Stimulated activated naive CD8-positive, alpha-beta T cell treated with anti-CD3 and anti-CD28 coated beads, Interleukin-15, Interleukin-2, amounts not matched to agents 100 ng/mL and 50 ng/mL, for 24 hours (primary cell): ENCODE results near the gene ASB3.
"Not testable (repeated sequence)": the region's sequence is repeated elsewhere in the genome, so short reads cannot be mapped to it uniquely, and the experiment has no call there.

ENCODE experiments used
- H3K27ac Mint-ChIP-seq: one replicate; pipeline ENCODE4 v1.8.0; 2021; ENCODE audit warnings: mild to moderate bottlenecking, mixed read lengths
- H3K27me3 Mint-ChIP-seq: one replicate; pipeline ENCODE4 v1.8.0; 2021; ENCODE audit warnings: mixed read lengths
- H3K36me3 Mint-ChIP-seq: one replicate; pipeline ENCODE4 v1.8.0; 2021; ENCODE audit warnings: low read depth, mixed read lengths
- H3K4me1 Mint-ChIP-seq: one replicate; pipeline ENCODE4 v1.8.0; 2021; ENCODE audit warnings: low read depth, mixed read lengths
- H3K4me3 Mint-ChIP-seq: one replicate; pipeline ENCODE4 v1.8.0; 2021; ENCODE audit warnings: mild to moderate bottlenecking, mixed read lengths
- H3K9me3 Mint-ChIP-seq: one replicate; pipeline ENCODE4 v1.8.0; 2021; ENCODE audit warnings: mixed read lengths

The ASB3 gene

DNA sequence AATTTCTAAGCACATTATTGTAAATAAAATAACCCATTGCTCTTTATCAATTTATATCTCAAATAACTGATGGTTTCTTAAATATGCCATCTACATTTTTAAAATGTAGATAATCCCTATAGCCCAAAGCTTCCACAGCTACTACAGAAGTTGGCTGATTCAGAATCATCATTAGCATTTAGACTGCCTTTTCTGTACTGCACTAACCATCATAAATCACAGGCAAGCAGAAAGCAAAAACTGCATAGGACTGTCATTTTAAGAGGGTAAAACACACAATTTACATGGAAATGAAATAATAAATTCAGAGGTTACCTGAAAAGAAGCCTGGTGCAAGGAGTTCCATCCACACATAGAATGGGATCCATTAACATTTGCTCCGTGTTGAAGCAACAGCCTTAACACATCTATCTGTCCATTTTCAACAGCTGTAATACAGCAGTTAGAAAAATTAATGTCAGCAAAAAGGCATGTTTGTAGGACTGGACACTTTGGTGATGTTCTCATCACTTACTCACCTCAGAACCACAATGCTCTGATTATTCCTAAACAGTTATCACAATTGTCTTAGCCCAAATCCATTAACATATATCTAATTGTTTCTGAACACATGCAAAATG, 57.5 kb downstream of the ASB3 start:
- peaks cover 59% of the 10 kb centered on the region for H3K36me3 Mint-ChIP-seq
- no peaks in the 10 kb centered on the region for H3K27me3 Mint-ChIP-seq
- no peaks in the 10 kb centered on the region for H3K9me3 Mint-ChIP-seq
- no peak overlapping the region for H3K4me3 Mint-ChIP-seq
- peaks cover 13% of the 10 kb centered on the region for H3K4me1 Mint-ChIP-seq
- no peak overlapping the region for H3K27ac Mint-ChIP-seq

DNA sequence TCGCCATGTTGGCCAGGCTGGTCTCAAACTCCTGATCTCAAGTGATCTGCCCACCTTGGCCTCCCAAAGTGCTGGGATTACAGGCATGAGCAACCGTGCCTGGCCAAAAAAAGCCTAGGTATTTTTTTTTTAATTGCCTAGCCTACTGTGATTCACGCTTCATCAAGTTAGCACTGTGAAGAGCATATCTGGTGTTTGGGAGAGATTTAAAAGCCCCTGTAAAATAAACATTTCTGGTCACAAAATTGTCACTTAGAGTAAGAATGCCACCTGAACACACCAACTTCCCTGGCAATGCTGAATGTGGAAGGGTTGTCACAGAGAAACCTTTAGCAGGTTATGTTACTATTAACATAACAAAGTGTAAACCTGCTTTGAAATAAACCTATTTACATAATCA, 58.8 kb downstream of the ASB3 start:
- Mint-ChIP-seq H3K36me3 (peaks cover 55% of the 10 kb centered on the region), H3K4me1 (peaks cover 13% of the 10 kb centered on the region), H3K4me3 (no peak overlapping the region), H3K9me3 (no peaks in the 10 kb centered on the region), H3K27ac (no peak overlapping the region), H3K27me3 (no peaks in the 10 kb centered on the region)

DNA sequence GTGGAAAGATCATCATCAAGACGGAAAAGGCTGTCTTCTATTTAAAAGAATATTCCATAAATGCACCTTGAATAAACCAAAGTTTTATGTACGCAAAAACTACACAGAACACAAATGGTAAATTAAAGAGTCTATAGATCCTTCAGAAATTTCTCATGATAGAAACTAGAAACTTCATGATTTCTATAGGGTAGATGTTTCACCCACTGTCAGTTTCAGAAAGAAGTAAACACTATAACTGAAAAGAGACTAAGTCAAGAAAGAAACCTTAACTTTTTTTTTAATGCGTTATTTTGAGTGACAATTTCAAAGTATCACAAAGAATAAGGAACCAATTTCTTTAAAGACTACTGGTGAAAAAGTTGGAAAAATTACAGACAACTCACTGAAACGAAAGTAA, 61.1 kb downstream of the ASB3 start:
- H3K36me3 Mint-ChIP-seq: peaks cover 64% of the 10 kb centered on the region

DNA sequence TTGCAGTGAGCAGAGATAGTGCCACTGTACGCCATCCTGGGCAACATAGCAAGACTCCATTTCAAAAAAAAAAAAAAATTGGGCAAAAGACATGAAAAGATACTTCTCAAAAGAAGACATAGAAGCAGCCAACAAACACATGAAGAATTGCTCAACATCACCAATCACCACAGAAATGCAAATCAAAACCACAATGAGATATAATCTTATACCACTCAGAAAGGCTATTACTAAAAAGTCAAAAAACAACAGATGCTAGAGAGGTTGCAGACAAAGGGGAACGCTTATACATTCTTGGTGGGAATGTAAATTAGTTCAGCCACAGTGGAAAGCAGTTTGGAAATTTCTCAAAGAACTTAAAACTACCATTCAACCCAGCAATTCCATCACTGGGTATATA, 62.2 kb downstream of the ASB3 start:
- Mint-ChIP-seq H3K27ac (no peak overlapping the region), H3K4me3 (no peak overlapping the region), H3K4me1 (peaks cover 8% of the 10 kb centered on the region), H3K27me3 (no peaks in the 10 kb centered on the region), H3K9me3 (peaks cover 2% of the 10 kb centered on the region), H3K36me3 (peaks cover 63% of the 10 kb centered on the region)

More for the DNA sequence above, 61.1 kb downstream of the ASB3 start:
- no peak overlapping the region for H3K4me3 Mint-ChIP-seq
- no peaks in the 10 kb centered on the region for H3K27me3 Mint-ChIP-seq
- H3K27ac Mint-ChIP-seq: no peak overlapping the region
- peaks cover 10% of the 10 kb centered on the region for H3K4me1 Mint-ChIP-seq
- H3K9me3 Mint-ChIP-seq: no peaks in the 10 kb centered on the region

DNA sequence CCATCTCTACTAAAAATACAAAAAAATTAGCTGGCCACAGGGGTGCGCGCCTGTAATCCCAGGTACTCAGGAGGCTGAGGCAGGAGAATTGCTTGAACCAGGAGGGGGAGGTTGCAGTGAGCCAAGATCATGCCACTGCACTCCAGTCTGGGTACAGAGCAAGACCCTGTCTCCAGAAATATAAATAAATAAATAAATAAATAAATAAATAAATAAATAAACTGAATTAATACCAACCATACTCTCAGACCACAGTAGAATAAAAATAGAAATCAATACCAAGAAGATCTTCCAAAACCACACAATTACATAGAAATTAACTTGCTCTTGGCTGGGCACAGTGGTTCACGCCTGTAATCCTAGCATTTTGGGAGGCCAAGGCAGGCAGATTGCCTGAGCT, 65.8 kb downstream of the ASB3 start:
- H3K27me3 Mint-ChIP-seq, H3K4me3 Mint-ChIP-seq, H3K27ac Mint-ChIP-seq, H3K4me1 Mint-ChIP-seq: not testable (repeated sequence)
- Mint-ChIP-seq H3K36me3 (peaks cover 60% of the 10 kb centered on the region), H3K9me3 (peaks cover 12% of the 10 kb centered on the region)

DNA sequence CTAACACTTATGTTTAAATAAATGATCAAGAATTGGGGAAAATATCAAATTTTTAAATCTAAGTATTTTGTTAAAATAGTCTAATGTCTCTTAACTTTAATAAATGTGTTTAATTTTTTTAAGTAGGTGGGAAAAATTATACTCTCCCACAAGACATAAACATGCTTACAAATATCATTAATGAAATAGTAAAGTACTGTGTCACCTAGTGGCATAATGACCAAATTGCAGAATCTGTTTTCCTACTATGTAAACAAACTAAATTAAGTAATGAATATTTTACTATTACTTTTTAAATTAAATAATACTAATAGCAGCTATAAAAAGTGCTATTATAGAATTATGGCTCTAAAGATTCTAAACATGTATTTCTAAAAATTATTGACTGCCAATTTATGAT, 71.2 kb downstream of the ASB3 start:
- peaks cover 12% of the 10 kb centered on the region for H3K9me3 Mint-ChIP-seq
- peaks cover 57% of the 10 kb centered on the region for H3K36me3 Mint-ChIP-seq
- H3K4me3 Mint-ChIP-seq: no peak overlapping the region

DNA sequence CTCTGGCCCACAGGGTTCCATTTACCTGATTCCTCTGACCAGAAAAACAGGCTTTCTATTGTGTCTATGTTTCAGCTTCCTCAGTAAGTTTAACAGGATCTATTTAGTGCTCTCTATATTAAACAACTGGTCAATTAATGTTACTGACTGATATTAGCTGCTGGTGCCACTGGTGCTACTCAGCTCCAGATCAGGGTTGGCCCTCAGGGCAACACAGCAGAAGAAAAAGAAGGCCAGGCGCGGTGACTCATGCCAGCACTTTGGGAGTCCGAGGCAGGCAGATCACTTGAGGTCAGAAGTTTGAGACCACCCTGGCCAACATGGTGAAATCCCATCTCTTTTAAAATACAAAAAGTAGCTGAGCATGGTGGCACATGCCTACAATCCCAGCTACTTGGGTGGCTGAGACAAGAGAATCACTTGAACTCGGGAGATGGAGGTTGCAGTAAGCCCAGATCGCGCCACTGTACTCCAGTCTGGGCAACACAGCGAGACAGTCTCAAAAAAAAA, 75.4 kb downstream of the ASB3 start:
- H3K27me3 Mint-ChIP-seq: no peaks in the 10 kb centered on the region
- H3K4me3 Mint-ChIP-seq: no peak overlapping the region
- no peak overlapping the region for H3K27ac Mint-ChIP-seq
- no peaks in the 10 kb centered on the region for H3K4me1 Mint-ChIP-seq
- peaks cover 18% of the 10 kb centered on the region for H3K9me3 Mint-ChIP-seq
- peaks cover 73% of the 10 kb centered on the region for H3K36me3 Mint-ChIP-seq

More for the DNA sequence above, 71.2 kb downstream of the ASB3 start:
- H3K27ac Mint-ChIP-seq: no peak overlapping the region
- no peaks in the 10 kb centered on the region for H3K27me3 Mint-ChIP-seq
- no peaks in the 10 kb centered on the region for H3K4me1 Mint-ChIP-seq

DNA sequence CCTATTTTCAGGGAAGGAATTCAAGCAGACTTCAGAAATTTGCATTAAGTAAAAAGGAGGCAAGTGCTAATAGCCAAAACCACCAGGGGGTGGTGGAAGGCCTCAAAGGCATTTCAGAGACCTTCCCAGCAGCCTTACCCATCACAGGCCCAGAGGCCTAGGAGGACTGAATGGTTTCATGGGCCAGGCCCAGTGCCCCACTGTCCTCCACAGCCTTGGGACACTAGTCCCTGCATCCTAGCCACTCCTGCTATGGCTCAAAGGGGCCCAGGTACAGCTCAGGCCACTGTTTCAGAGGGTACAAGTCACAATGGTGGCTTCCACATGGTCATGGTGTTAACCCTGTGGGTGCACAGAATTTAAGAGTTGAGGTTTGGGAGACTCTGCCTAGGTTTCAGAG, 77.8 kb downstream of the ASB3 start:
- H3K36me3 Mint-ChIP-seq: peaks cover 72% of the 10 kb centered on the region
- no peaks in the 10 kb centered on the region for H3K4me1 Mint-ChIP-seq
- no peak overlapping the region for H3K4me3 Mint-ChIP-seq
- H3K9me3 Mint-ChIP-seq: peaks cover 18% of the 10 kb centered on the region
- H3K27me3 Mint-ChIP-seq: no peaks in the 10 kb centered on the region
- H3K27ac Mint-ChIP-seq: no peak overlapping the region

DNA sequence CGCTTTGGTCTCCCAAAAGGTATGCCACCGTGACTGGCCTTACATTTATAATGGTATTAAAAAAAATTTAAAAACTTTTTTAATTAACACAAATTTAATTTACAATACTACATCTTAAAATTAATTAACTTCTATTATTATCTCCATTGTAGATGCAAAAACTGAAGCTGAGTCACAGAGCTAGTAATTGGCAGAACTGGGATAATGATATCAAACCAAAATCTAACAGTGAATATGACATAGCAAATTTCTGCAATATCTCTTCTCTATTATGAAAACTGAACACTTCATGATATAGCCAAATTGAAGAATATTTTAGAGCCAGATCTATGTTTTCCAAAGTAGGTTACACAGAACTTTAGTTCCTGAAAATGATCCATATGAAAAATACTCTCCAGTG, 85.5 kb downstream of the ASB3 start:
- H3K27me3 Mint-ChIP-seq: no peaks in the 10 kb centered on the region
- H3K4me3 Mint-ChIP-seq: no peak overlapping the region
- H3K4me1 Mint-ChIP-seq: no peaks in the 10 kb centered on the region
- H3K9me3 Mint-ChIP-seq: no peaks in the 10 kb centered on the region
- H3K27ac Mint-ChIP-seq: no peak overlapping the region
- H3K36me3 Mint-ChIP-seq: peaks cover 58% of the 10 kb centered on the region

DNA sequence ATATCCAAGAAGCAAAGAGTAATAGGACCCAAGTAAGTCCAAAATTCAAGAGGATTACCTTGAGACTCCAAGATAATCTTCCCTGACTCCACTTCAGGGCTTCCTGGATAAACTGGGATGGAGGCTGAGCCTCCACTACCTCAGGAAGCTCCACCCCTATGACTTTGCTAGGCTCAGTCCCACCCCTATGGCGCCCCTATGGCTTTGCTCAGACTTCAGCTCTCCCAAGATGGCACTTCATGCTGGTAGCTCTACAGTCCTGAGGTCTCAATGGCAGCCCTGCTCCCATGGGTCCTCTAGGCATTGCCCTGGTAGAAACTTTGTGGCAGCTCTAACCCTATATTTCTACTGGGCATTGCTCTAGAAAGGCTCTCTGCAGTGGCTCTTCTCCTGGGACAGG, 89.1 kb downstream of the ASB3 start:
- peaks cover 56% of the 10 kb centered on the region for H3K36me3 Mint-ChIP-seq
- no peak overlapping the region for H3K27ac Mint-ChIP-seq
- no peak overlapping the region for H3K4me3 Mint-ChIP-seq
- H3K27me3 Mint-ChIP-seq: no peaks in the 10 kb centered on the region
- H3K4me1 Mint-ChIP-seq: no peaks in the 10 kb centered on the region
- no peaks in the 10 kb centered on the region for H3K9me3 Mint-ChIP-seq

DNA sequence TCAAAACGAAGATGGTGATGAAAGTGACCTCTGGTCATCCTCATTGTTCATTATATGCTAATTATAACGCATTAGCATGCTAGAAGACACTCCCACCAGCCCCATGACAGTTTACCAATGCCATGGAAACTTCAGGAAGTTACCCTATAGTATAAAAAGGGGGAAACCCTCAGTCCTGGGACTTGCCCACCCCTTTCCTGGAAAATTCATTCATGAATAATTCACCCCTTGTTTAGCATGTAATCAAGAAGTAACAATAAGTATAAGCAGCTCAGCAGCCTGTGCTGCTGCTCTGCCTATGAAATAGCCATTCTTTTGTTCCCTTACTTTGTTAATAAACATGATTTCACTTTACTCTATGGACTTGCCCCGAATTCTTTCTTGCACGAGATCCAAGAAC, 89.7 kb downstream of the ASB3 start:
- H3K4me1 Mint-ChIP-seq: no peaks in the 10 kb centered on the region
- peaks cover 50% of the 10 kb centered on the region for H3K36me3 Mint-ChIP-seq
- H3K27me3 Mint-ChIP-seq: no peaks in the 10 kb centered on the region
- no peak overlapping the region for H3K4me3 Mint-ChIP-seq
- no peak overlapping the region for H3K27ac Mint-ChIP-seq
- H3K9me3 Mint-ChIP-seq: no peaks in the 10 kb centered on the region

DNA sequence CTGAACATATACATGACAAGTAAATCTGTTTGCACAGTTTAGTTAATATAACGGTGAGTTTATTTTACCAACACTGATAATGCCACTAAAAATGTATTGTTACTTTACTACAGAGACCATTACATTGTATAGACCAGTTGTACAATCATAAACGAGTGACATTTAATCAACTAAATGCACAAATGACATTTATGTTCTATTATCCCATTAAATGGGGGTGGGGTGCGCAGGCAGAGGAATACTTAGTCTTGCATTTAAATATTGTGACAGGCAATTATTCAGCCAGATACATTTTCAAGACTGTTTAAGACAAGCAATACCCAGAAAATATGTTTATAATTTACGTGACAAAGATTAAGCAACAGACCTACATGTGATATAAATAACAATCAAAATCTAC, 91.2 kb downstream of the ASB3 start:
- Mint-ChIP-seq H3K36me3 (peaks cover 56% of the 10 kb centered on the region), H3K4me3 (no peak overlapping the region), H3K27me3 (no peaks in the 10 kb centered on the region), H3K4me1 (no peaks in the 10 kb centered on the region), H3K9me3 (no peaks in the 10 kb centered on the region), H3K27ac (no peak overlapping the region)

DNA sequence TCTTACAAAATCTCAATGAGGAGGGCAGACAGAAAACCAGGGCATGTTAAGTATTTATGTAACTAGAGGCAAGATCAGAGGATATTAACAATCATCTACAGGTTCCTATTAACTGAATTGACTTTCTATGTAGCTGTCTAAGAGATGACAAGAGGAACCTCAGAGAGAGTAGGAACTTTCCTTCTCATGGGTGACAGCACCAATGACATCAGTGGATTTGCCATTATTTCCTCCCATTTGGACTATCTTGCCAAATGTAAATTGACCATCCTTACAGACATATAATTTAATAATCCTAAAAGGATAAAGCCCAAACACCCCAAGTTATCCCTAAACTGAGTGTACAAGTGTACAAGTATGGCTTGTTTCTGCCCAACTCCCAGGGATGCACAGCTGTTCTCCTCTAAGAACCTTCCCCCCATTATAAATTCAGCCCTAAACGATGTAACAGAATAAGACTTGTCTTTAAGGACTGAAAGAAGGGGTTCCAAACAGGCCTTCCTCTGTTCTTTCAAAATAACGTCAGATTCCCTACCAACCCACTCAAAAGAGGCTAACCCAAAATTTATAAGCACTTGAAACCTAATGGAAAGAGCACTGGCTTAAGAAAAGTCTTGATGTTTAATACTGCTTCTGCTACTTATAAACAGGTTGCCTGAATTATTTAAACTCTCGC, 92.5 kb downstream of the ASB3 start:
- H3K27me3 Mint-ChIP-seq: no peaks in the 10 kb centered on the region
- no peaks in the 10 kb centered on the region for H3K9me3 Mint-ChIP-seq
- H3K4me1 Mint-ChIP-seq: no peaks in the 10 kb centered on the region
- no peak overlapping the region for H3K4me3 Mint-ChIP-seq
- peaks cover 48% of the 10 kb centered on the region for H3K36me3 Mint-ChIP-seq
- H3K27ac Mint-ChIP-seq: no peak overlapping the region

DNA sequence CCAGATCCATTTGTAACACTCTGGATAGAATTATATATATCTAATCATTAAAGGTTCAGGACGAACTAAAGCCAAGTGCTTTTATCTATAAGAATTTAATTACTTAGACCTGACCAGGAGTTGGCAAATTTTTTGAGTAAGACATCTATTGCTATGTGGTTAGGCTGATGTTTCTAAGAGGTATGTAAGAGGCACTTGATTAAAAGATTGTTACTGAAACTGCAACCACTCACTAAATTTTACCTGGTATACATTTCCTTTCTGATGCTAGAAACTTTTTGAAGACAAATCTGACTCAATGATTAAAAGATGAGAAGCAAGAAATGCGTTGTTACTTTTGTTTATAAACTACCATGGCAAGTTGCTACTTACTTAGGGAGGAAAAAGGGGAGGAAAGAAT, 95.9 kb downstream of the ASB3 start:
- no peaks in the 10 kb centered on the region for H3K9me3 Mint-ChIP-seq
- no peaks in the 10 kb centered on the region for H3K4me1 Mint-ChIP-seq
- H3K27ac Mint-ChIP-seq: no peak overlapping the region
- no peak overlapping the region for H3K4me3 Mint-ChIP-seq
- peaks cover 42% of the 10 kb centered on the region for H3K36me3 Mint-ChIP-seq
- H3K27me3 Mint-ChIP-seq: no peaks in the 10 kb centered on the region

DNA sequence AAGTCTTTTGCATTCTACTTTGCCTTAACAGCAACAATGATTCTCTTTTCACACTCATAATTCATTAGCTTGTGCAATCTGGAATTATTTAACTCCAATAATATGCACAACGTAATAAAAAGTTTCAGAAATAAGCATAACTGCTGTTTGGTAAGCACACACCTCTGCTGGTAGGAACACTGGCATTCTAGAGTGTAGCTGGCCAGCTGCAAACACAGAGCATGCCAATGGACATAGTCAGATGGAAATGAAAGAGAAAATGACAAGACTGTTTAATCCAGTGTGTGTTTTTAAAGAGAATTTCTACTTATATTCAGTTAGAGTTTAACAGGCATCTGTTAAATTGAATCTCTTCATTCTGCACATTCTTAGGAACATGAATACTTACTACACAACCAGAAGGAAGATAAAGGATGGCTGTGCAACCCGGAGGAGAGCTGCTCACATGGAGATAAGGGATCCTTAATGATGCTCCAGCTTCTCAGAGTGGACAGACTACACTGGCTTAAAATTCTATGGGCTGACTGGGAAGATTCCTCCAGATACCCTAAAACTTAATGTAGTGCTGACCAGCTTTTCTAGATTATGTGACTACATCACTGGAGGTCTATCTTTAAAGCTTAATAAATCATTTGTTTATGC, 113.8 kb downstream of the ASB3 start:
- Mint-ChIP-seq H3K27ac (no peak overlapping the region), H3K27me3 (no peaks in the 10 kb centered on the region), H3K36me3 (peaks cover 29% of the 10 kb centered on the region), H3K4me3 (no peak overlapping the region), H3K9me3 (no peaks in the 10 kb centered on the region), H3K4me1 (no peaks in the 10 kb centered on the region)
